Measurements from ENCODE around the gene PKN1. TPM values are rescaled to one million over a fixed set of nuclear protein-coding genes. Genes with fewer than 3 reads are reported as not detected.

PKN1 gene
- total and polyA plus RNA-seq, 9 of the 15 experiments (the other 6 are each of a cell fraction or from before 2014, with no cell fraction given): 0.30 to 228 (median 77.5) TPM

DNA sequence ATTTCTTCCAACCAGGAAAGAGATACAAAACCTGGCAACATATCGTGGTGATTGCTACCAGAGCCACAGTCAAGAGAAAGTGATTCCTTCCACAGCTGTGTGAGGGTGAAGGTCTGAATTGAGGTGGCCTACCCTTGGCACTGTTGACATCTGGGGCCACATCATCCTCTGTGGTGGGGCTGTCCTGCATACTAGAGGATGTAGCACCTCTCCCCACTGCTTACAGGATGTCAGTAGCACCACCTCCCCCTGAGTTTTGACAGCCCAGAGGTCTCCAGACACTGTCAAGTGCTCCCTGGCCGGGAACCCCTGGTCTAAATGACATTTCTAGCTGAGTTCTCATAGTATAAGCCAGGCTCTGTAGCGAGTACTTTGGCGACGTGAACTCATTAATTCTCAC lies 26.6 kb downstream of the PKN1 start (continued):
- TF ChIP-seq, protein P1, sequence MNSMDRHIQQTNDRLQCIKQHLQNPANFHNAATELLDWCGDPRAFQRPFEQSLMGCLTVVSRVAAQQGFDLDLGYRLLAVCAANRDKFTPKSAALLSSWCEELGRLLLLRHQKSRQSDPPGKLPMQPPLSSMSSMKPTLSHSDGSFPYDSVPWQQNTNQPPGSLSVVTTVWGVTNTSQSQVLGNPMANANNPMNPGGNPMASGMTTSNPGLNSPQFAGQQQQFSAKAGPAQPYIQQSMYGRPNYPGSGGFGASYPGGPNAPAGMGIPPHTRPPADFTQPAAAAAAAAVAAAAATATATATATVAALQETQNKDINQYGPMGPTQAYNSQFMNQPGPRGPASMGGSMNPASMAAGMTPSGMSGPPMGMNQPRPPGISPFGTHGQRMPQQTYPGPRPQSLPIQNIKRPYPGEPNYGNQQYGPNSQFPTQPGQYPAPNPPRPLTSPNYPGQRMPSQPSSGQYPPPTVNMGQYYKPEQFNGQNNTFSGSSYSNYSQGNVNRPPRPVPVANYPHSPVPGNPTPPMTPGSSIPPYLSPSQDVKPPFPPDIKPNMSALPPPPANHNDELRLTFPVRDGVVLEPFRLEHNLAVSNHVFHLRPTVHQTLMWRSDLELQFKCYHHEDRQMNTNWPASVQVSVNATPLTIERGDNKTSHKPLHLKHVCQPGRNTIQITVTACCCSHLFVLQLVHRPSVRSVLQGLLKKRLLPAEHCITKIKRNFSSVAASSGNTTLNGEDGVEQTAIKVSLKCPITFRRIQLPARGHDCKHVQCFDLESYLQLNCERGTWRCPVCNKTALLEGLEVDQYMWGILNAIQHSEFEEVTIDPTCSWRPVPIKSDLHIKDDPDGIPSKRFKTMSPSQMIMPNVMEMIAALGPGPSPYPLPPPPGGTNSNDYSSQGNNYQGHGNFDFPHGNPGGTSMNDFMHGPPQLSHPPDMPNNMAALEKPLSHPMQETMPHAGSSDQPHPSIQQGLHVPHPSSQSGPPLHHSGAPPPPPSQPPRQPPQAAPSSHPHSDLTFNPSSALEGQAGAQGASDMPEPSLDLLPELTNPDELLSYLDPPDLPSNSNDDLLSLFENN (IDR thresholded peaks at IDR 0.05; ENCODE audit: low read depth in 2 of 2, low read length in 2 of 2): no peak
- TF ChIP-seq SP1 (CRISPR knock-in tag; IDR thresholded peaks at IDR 0.05): no peak
- TF ChIP-seq ZNF589 (CRISPR knock-in tag; IDR thresholded peaks at IDR 0.05; ENCODE audit: low read depth): no peak
- TF ChIP-seq, protein P2, sequence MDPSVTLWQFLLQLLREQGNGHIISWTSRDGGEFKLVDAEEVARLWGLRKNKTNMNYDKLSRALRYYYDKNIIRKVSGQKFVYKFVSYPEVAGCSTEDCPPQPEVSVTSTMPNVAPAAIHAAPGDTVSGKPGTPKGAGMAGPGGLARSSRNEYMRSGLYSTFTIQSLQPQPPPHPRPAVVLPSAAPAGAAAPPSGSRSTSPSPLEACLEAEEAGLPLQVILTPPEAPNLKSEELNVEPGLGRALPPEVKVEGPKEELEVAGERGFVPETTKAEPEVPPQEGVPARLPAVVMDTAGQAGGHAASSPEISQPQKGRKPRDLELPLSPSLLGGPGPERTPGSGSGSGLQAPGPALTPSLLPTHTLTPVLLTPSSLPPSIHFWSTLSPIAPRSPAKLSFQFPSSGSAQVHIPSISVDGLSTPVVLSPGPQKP (CRISPR knock-in tag; IDR thresholded peaks at IDR 0.05): no peak
- TF ChIP-seq ZNF668 (CRISPR knock-in tag; IDR thresholded peaks at IDR 0.05): no peak
- TF ChIP-seq MECOM (CRISPR knock-in tag; IDR thresholded peaks at IDR 0.05): no peak

DNA sequence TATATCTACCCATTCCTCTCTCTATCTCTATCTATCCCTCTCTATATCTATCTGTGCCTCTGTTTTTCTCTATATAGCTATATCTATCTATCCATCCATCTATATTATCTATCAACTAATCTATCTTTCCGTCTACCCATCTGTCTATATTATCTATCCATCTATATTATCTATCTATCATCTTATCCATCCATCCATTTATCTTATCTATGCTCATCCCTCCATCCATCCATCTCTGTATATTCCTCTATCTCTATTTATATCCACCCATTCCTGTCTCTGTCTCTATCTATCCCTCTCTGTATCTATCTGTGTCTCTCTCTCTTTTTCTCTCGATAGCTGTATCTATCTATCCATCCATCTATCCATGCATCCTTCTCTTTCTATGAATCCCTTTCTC lies 27.8 kb downstream of the PKN1 start:
- Histone ChIP-seq H4K20me1 (replicated peaks; ENCODE audit: control insufficient read depth, insufficient read depth, low read length) (no peaks in the 10 kb centered on the region), H3K79me2 (ENCODE audit: control insufficient read depth, insufficient read depth, low read length) (no peaks in the 10 kb centered on the region), H3K27me3 (ENCODE audit: control insufficient read depth in 2 of 2, insufficient read depth in 2 of 2, low read length in 2 of 2) (no peaks in the 10 kb centered on the region), H3K9me3 (replicated peaks; ENCODE audit: control insufficient read depth, insufficient read depth, low read depth, low read length) (no peaks in the 10 kb centered on the region), H3K27ac (ENCODE audit: extremely low read depth, low read depth, low read length) (no peak overlapping the region), H3K36me3 (ENCODE audit: control insufficient read depth, insufficient read depth, low read length) (peaks cover 62% of the 10 kb centered on the region; the same call in 2 of the 3 replicates), H2AFZ (ENCODE audit: low read depth, low read length) (no peak overlapping the region), H3K9ac (ENCODE audit: insufficient read depth in 1 of 2, low read depth in 2 of 2, low read length in 2 of 2) (no peak overlapping the region), H3K4me2 (ENCODE audit: insufficient read depth, low read length) (no peak overlapping the region), H3K9me1 (ENCODE audit: control insufficient read depth, insufficient read depth, low read length) (no peaks in the 10 kb centered on the region), H3K4me3 (no peak overlapping the region), H3K4me1 (replicated peaks in 1 of 2; ENCODE audit: control insufficient read depth in 2 of 2, insufficient read depth in 2 of 2, low read length in 2 of 2) (peaks cover 0 to 5% of the 10 kb centered on the region in 2 experiments; a peak in 2 of 5 replicates)
- intact Hi-C loops (cut with micrococcal nuclease): no loop called here
- ATAC-seq: no peak
- no peak for DNase-seq (ENCODE audit: extremely low read depth in 1 of 4, low spot score in 3 of 4)
- in situ Hi-C loops (cut with MboI): no loop called here
- no TSS peak for BruUV-seq (replicated peaks)
- WGBS (ENCODE audit: insufficient coverage, low coverage, missing lambda C conversion rate): 76% methylated on average over 2 of the region's 2 CpGs
- ChIA-PET CTCF (ENCODE audit: low intra/inter-chr PET ratio) (no interaction called here), POLR2A (no interaction called here)
- no peak for TF ChIP-seq NUFIP1 (IDR thresholded peaks at IDR 0.05; ENCODE audit: partially characterized antibody)
- TF ChIP-seq ZNF551 (CRISPR knock-in tag; IDR thresholded peaks at IDR 0.05): no peak
- TF ChIP-seq ZNF175 (CRISPR knock-in tag; IDR thresholded peaks at IDR 0.05; ENCODE audit: low read depth): no peak
- peak; percentile 1 for TF ChIP-seq DACH1 (IDR thresholded peaks at IDR 0.05; ENCODE audit: partially characterized antibody)
- TF ChIP-seq ZNF695 (CRISPR knock-in tag; IDR thresholded peaks at IDR 0.05): no peak
- TF ChIP-seq, protein P3, sequence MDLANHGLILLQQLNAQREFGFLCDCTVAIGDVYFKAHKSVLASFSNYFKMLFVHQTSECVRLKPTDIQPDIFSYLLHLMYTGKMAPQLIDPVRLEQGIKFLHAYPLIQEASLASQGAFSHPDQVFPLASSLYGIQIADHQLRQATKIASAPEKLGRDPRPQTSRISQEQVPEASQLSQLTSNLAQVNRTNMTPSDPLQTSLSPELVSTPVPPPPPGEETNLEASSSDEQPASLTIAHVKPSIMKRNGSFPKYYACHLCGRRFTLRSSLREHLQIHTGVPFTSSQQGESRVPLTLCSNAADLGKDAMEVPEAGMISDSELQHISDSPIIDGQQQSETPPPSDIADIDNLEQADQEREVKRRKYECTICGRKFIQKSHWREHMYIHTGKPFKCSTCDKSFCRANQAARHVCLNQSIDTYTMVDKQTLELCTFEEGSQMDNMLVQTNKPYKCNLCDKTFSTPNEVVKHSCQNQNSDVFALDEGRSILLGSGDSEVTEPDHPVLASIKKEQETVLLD (IDR thresholded peaks at IDR 0.05): peak; percentile 68; the same call in 1 of the 2 replicates
- FAIRE-seq: no peak
